GM12878 (cell line): ENCODE data around the gene LIN37.

Experiments used
- CBFB ChIP-seq: IDR thresholded peaks from 2 replicates; pipeline ENCODE4 v1.6.1; 2016; ENCODE audit warnings: antibody characterized with exemption, low read depth
- DPF2 ChIP-seq: fragments of 450-650 bp; IDR thresholded peaks from 2 replicates; pipeline ENCODE4 v1.6.1; 2017; ENCODE audit warnings: mild to moderate bottlenecking
- EED ChIP-seq: sonication (generic); IDR thresholded peaks from 2 replicates; pipeline ENCODE4 v1.6.1; 2016; ENCODE audit warnings: antibody characterized with exemption, low read depth
- HDGF ChIP-seq: fragments of 450-650 bp; IDR thresholded peaks from 2 replicates; pipeline ENCODE4 v1.6.1; 2016; ENCODE audit warnings: antibody characterized with exemption
- POLR2A ChIP-seq: IDR thresholded peaks from 2 replicates; pipeline ENCODE4 v1.6.1; 2011; ENCODE audit warnings: low read depth, mild to moderate bottlenecking, low read length
- POLR2AphosphoS5 ChIP-seq: IDR thresholded peaks from 2 replicates; pipeline ENCODE4 v1.6.1; 2011; ENCODE audit warnings: mild to moderate bottlenecking, low read length, inconsistent platforms
- RAD21 ChIP-seq: IDR thresholded peaks from 2 replicates; pipeline ENCODE4 v1.6.1; 2011; ENCODE audit warnings: mild to moderate bottlenecking, low read depth, low read length, moderate library complexity; ENCODE audit not compliant: insufficient read depth
- TF ChIP-seq, protein P1 (sequence below): IDR thresholded peaks from 2 replicates; pipeline ENCODE4 v1.6.1; 2012; ENCODE audit warnings: mild to moderate bottlenecking, low read depth, low read length
- TF ChIP-seq, protein P2 (sequence below): fragments of 450-650 bp; IDR thresholded peaks from 2 replicates; pipeline ENCODE4 v1.6.1; 2016; ENCODE audit warnings: mild to moderate bottlenecking

DNA sequence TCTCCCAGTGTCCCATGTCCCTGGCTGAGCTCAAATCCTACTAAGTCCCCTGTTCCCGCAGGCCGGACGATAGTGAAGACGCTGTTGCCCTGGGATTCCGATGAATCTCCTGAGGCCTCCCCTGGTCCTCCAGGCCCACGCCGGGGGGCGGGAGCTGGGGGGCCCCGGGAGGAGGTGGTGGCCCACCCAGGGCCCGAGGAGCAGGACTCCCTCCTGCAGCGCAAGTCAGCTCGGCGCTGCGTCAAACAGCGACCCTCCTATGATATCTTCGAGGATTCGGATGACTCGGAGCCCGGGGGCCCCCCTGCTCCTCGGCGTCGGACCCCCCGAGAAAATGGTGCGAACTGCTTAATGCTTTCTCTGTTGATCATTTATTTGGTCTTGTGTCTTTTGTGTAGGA lies 24.7 kb upstream of the LIN37 start:
- TF ChIP-seq RAD21 (no peak), POLR2A (no peak), POLR2AphosphoS5 (no peak), EED (no peak), CBFB (no peak), HDGF (no peak), DPF2 (no peak)
- TF ChIP-seq, protein P1, sequence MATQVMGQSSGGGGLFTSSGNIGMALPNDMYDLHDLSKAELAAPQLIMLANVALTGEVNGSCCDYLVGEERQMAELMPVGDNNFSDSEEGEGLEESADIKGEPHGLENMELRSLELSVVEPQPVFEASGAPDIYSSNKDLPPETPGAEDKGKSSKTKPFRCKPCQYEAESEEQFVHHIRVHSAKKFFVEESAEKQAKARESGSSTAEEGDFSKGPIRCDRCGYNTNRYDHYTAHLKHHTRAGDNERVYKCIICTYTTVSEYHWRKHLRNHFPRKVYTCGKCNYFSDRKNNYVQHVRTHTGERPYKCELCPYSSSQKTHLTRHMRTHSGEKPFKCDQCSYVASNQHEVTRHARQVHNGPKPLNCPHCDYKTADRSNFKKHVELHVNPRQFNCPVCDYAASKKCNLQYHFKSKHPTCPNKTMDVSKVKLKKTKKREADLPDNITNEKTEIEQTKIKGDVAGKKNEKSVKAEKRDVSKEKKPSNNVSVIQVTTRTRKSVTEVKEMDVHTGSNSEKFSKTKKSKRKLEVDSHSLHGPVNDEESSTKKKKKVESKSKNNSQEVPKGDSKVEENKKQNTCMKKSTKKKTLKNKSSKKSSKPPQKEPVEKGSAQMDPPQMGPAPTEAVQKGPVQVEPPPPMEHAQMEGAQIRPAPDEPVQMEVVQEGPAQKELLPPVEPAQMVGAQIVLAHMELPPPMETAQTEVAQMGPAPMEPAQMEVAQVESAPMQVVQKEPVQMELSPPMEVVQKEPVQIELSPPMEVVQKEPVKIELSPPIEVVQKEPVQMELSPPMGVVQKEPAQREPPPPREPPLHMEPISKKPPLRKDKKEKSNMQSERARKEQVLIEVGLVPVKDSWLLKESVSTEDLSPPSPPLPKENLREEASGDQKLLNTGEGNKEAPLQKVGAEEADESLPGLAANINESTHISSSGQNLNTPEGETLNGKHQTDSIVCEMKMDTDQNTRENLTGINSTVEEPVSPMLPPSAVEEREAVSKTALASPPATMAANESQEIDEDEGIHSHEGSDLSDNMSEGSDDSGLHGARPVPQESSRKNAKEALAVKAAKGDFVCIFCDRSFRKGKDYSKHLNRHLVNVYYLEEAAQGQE, result no peak
- TF ChIP-seq, protein P2, sequence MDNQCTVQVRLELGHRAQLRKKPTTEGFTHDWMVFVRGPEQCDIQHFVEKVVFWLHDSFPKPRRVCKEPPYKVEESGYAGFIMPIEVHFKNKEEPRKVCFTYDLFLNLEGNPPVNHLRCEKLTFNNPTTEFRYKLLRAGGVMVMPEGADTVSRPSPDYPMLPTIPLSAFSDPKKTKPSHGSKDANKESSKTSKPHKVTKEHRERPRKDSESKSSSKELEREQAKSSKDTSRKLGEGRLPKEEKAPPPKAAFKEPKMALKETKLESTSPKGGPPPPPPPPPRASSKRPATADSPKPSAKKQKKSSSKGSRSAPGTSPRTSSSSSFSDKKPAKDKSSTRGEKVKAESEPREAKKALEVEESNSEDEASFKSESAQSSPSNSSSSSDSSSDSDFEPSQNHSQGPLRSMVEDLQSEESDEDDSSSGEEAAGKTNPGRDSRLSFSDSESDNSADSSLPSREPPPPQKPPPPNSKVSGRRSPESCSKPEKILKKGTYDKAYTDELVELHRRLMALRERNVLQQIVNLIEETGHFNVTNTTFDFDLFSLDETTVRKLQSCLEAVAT, result no peak
